Nephron (organoid): ENCODE measurements around the gene RIMBP2.

Experiments used
- H3K27ac Mint-ChIP-seq, 3 experiments: 2 replicates each; pipeline ENCODE4 v1.8.0; 2020; ENCODE audit warnings: mixed read lengths in 3 of 3, mild to moderate bottlenecking in 2 of 3, moderate library complexity in 1 of 3
- H3K27me3 Mint-ChIP-seq: 2 replicates; pipeline ENCODE4 v1.8.0; 2021; ENCODE audit warnings: low read depth, mild to moderate bottlenecking, moderate library complexity, mixed read lengths
- H3K36me3 Mint-ChIP-seq: 2 replicates; pipeline ENCODE4 v1.8.0; 2020; ENCODE audit warnings: low read depth, mixed read lengths
- H3K4me1 Mint-ChIP-seq: 2 replicates; pipeline ENCODE4 v1.8.0; 2020; ENCODE audit warnings: mixed read lengths
- H3K4me3 Mint-ChIP-seq, 3 experiments: 2 replicates each; pipeline ENCODE4 v1.8.0; 2020; ENCODE audit warnings: mild to moderate bottlenecking in 3 of 3, mixed read lengths in 3 of 3, moderate library complexity in 2 of 3
- H3K9me3 Mint-ChIP-seq: 2 replicates; pipeline ENCODE4 v1.8.0; 2020; ENCODE audit warnings: mixed read lengths
- CTCF ChIP-seq, 3 experiments: fragments of 200-600 bp; sonication (generic); IDR thresholded peaks; one replicate each; pipeline ENCODE4 v1.5.0; 2021; ENCODE audit warnings: antibody characterized with exemption in 3 of 3; ENCODE audit not compliant: unreplicated experiment in 3 of 3

The RIMBP2 gene

DNA sequence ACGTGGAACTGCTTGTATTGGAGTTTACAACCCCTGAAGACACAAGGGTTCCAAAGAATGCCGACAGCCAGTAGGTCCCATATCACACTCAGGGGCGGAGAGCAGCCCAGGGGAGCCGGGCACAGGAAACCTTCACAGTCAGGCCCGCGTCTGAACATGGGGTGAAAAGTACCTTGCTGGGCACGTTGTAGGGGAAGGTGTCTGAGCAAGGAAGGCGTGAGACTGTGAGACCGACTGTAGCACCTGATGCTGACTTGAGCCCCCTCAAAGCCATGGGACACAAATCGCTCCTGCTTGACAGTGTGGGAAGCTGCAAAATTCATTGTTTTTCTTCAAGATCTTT, 14.7 kb downstream of the RIMBP2 start:
- Mint-ChIP-seq H3K27ac (peak overlapping the region in 1 of 3 experiments; percentile 40), H3K4me3 (no peak overlapping the region), H3K4me1 (peaks cover 34% of the 10 kb centered on the region), H3K9me3 (peaks cover 5% of the 10 kb centered on the region), H3K27me3 (peaks cover 18% of the 10 kb centered on the region), H3K36me3 (no peaks in the 10 kb centered on the region)
- TF ChIP-seq CTCF (IDR thresholded peaks at IDR 0.05; ENCODE audit: unreplicated experiment in 3 of 3): no peak

DNA sequence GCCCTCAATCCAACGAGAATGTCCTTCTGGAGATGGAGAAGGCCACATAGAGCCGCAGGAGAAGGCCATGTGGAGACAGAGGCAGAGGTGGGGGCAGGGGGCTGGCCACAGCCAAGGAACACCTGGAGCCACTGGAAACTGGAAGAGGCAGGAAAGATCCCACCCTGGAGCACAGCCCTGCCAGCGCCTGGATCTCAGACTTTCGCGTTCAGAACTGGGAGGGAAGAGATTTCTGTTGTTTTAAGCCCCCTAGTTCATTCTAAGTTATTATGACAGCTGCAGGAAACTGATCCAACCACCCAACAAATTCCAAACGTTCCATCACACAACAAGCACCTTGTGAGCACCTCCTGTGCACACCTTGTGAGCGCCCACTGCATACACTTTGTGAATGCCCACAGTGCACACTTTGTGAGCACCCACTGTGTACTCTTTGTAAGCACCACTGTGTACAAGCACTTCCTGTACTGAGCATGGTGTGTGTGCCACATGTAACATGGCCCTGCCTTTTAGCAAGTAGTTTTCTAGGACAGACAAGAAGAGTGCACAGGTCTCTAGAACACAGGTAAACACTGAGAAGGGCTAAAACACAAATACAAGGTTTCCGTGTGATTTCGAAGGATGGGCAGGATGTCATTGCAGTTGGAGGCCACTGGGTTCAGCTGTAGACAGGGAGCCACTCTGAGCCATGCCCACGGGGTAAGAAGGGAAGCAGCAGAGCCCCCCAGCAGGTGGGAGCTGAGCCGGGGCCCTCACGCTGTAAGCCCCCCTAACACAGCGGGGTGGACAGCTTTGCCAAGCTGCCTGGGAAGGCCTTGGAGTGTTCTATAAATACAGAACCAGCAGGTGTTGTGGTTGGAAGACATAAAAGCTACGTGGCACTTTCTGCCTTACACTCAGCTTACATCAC, 15.4 kb downstream of the RIMBP2 start:
- H3K27me3 Mint-ChIP-seq: peaks cover 21% of the 10 kb centered on the region
- TF ChIP-seq CTCF (IDR thresholded peaks at IDR 0.05; ENCODE audit: unreplicated experiment in 3 of 3): no peak
- no peak overlapping the region for H3K4me3 Mint-ChIP-seq
- peaks cover 32% of the 10 kb centered on the region for H3K4me1 Mint-ChIP-seq
- peak overlapping the region in 2 of 3 experiments; percentile 13 to 40 for H3K27ac Mint-ChIP-seq
- peaks cover 5% of the 10 kb centered on the region for H3K9me3 Mint-ChIP-seq
- no peaks in the 10 kb centered on the region for H3K36me3 Mint-ChIP-seq

DNA sequence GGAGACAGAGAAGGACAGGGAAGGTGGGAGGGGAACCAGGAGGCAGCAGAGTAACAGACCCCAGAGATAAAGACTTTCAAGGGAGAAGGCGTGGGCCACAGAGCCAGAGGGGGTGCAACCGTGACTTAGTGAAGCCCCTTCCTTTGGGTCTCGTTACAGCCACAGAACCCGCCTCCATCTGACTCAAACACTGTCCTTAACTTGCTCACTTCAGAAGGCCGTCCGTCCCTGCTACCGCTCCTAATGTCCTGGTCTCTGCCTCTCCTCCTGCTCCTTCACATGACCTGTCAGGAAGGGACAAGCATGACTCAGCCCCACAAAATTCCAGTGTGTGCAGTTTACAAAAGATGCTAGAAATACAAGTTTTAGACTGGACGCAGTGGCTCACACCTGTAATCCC, 18.0 kb downstream of the RIMBP2 start:
- peaks cover 22% of the 10 kb centered on the region for H3K27me3 Mint-ChIP-seq
- H3K36me3 Mint-ChIP-seq: no peaks in the 10 kb centered on the region
- peaks cover 21% of the 10 kb centered on the region for H3K4me1 Mint-ChIP-seq
- no peak for TF ChIP-seq CTCF (IDR thresholded peaks at IDR 0.05; ENCODE audit: unreplicated experiment in 3 of 3)
- no peak overlapping the region for H3K4me3 Mint-ChIP-seq
- no peak overlapping the region for H3K27ac Mint-ChIP-seq
- H3K9me3 Mint-ChIP-seq: peaks cover 5% of the 10 kb centered on the region

DNA sequence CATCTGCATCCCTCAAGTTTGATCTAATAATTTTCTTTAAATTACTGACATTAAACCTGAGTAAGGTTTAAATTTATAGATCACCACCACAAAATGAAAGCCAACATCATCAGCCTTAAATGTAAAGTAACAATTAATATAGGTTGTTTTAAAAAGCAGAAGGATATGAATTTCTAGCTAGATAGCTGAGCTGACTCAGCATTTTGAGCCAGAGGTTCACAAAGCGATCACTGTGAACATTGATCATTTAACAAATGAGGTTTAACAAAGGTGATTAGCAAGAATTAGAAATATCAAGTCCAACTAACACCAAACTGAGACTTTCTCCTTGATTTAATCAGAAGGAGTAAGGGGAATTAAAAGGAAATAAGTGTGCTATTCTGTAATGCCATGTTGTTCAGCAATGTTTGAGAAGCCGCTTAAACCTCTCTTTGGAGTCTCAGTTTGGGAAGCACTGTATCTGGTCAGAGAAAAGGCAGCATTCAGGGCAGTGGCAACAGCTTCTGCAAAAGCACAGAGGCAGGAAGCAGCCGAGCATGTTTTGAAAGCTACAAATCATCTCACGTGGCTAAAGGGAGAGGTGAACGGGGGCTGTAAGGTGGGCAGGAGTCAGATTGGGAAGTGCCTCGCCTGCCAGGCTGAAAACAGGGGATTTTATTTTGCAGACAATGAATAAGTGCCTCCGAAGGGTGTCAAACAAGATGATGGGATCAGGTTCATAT, 19.6 kb downstream of the RIMBP2 start:
- Mint-ChIP-seq H3K4me3 (no peak overlapping the region), H3K27ac (no peak overlapping the region), H3K27me3 (peaks cover 22% of the 10 kb centered on the region), H3K36me3 (no peaks in the 10 kb centered on the region), H3K9me3 (peaks cover 5% of the 10 kb centered on the region), H3K4me1 (peaks cover 14% of the 10 kb centered on the region)
- TF ChIP-seq CTCF (IDR thresholded peaks at IDR 0.05; ENCODE audit: unreplicated experiment in 3 of 3): no peak

DNA sequence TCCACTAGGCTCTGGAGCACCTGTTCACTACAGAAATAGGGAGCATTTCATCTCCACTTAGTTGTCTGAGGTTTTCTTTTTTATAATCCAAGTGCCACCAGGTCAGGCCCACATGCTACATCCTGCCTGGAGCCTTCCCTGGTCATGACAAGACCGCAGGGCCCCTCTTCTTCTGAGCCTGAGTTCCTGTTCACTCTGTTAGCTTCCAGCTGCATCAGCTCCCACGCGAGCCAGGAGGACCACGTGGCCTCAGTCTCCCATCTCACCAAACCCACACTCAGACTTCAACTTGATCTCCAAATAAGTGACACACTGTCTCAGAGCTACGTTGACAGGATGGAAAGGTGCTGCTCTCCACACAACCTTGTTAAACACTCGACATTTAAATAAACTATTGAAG, 21.0 kb downstream of the RIMBP2 start:
- Mint-ChIP-seq H3K4me3 (no peak overlapping the region), H3K27ac (no peak overlapping the region)

More for the DNA sequence above, 21.0 kb downstream of the RIMBP2 start:
- H3K36me3 Mint-ChIP-seq: no peaks in the 10 kb centered on the region
- H3K27me3 Mint-ChIP-seq: peaks cover 22% of the 10 kb centered on the region
- TF ChIP-seq CTCF (IDR thresholded peaks at IDR 0.05; ENCODE audit: unreplicated experiment in 3 of 3): no peak
- no peaks in the 10 kb centered on the region for H3K4me1 Mint-ChIP-seq
- H3K9me3 Mint-ChIP-seq: peaks cover 3% of the 10 kb centered on the region
